ENCODE data around the gene BCL7C.

DNA sequence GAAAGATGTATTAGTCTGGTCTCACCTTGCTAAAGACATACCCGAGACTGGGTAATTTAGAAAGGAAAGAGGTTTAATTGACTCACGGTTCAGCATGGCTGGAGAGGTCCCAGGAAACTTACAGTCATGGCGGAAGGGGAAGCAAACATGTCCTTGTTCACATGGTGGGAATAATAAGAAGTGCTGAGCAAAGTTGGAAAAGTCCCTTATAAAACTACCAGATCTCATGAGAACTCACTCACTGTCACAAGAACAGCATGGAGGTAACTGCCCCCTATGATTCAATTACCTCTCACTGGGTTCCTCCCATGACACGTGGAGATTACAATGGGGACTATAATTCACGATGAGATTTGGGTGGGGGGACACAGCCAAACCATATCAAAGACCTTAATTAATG, 53.3 kb downstream of the BCL7C start:
- TF ChIP-seq CHD2 (IDR thresholded peaks at IDR 0.05; ENCODE audit: low read length) (no peak), HDAC6 (IDR thresholded peaks at IDR 0.05; ENCODE audit: low read depth, low read length) (no peak), RNF2 (IDR thresholded peaks at IDR 0.05; ENCODE audit: borderline replicate concordance, low read depth, low read length, missing control alignments, poor library complexity, severe bottlenecking) (no peak), POLR2A (IDR thresholded peaks at IDR 0.05; ENCODE audit: control extremely low read depth in 1 of 2, low read depth in 2 of 2, low read length in 2 of 2) (no peak), TBP (IDR thresholded peaks at IDR 0.05; ENCODE audit: low read depth, low read length) (no peak)
- TF ChIP-seq, protein P1, sequence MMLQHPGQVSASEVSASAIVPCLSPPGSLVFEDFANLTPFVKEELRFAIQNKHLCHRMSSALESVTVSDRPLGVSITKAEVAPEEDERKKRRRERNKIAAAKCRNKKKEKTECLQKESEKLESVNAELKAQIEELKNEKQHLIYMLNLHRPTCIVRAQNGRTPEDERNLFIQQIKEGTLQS (IDR thresholded peaks at IDR 0.05; ENCODE audit: insufficient read depth, low read depth, low read length) = no peak
- TF ChIP-seq, protein P2, sequence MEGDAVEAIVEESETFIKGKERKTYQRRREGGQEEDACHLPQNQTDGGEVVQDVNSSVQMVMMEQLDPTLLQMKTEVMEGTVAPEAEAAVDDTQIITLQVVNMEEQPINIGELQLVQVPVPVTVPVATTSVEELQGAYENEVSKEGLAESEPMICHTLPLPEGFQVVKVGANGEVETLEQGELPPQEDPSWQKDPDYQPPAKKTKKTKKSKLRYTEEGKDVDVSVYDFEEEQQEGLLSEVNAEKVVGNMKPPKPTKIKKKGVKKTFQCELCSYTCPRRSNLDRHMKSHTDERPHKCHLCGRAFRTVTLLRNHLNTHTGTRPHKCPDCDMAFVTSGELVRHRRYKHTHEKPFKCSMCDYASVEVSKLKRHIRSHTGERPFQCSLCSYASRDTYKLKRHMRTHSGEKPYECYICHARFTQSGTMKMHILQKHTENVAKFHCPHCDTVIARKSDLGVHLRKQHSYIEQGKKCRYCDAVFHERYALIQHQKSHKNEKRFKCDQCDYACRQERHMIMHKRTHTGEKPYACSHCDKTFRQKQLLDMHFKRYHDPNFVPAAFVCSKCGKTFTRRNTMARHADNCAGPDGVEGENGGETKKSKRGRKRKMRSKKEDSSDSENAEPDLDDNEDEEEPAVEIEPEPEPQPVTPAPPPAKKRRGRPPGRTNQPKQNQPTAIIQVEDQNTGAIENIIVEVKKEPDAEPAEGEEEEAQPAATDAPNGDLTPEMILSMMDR (IDR thresholded peaks at IDR 0.05; ENCODE audit: control extremely low read depth in 1 of 3, insufficient read depth in 1 of 3, low read depth in 1 of 3, low read length in 3 of 3) = no peak
